K562 (cell line): ENCODE results near the gene DDX46. TPM values are rescaled to one million over a fixed set of nuclear protein-coding genes. Genes with fewer than 3 reads are reported as not detected.

Experiments used
- ATAC-seq: fragments of 200-7000 bp; cut with Tn5 transposase; 3 replicates; pipeline ENCODE4 v1.9.1; 2020; ENCODE audit warnings: moderate library complexity
- Bru-seq: library from RNA; stranded (reverse); fragments of 400-500 nt; gene quantifications from one replicate; lab custom pipeline; 2021; lab: Mats Ljungman, UMichigan
- BruChase-seq, 2 experiments: library from RNA; stranded (reverse); fragments of 400-500 nt; gene quantifications; one replicate each; lab custom pipeline; 2021; lab: Mats Ljungman, UMichigan
- BruUV-seq: library from RNA; stranded (reverse); fragments of 400-500 nt; replicated peaks from 2 replicates; lab custom pipeline; 2021; lab: Mats Ljungman, UMichigan
- CTCF ChIA-PET: fragments of 300-600 bp; formaldehyde crosslinking; extraction: SDS; loops from one replicate; lab custom pipeline; 2021; ENCODE audit warnings: low intra/inter-chr PET ratio; lab: Yijun Ruan, JAX
- POLR2A ChIA-PET: fragments of 300-600, 350-650 bp; sonication (Branson Sonifier 250); formaldehyde crosslinking; extraction: SDS; loops from one replicate; lab custom pipeline; 2021; ENCODE audit warnings: antibody characterized with exemption, inconsistent platforms; lab: Yijun Ruan, JAX
- DNase-seq, 4 experiments: peaks; one replicate each; pipeline versions ENCODE4 v3.0.0 to v3.0.0-alpha.2; 2011 to 2018; ENCODE audit warnings: low spot score in 3 of 4, mixed read lengths in 3 of 4; ENCODE audit errors: extremely low read depth in 1 of 4
- FAIRE-seq: peaks from 2 replicates; lab custom pipeline; 2011; peaks lifted over from hg19 to GRCh38; lab: Jason Lieb, UNC
- H2AFZ ChIP-seq: 2 replicates; pipeline ENCODE4 v1.6.0; 2011; ENCODE audit warnings: low read depth, low read length, control low read depth, inconsistent platforms
- H3K27ac ChIP-seq: fragments of 200-600 bp; 3 replicates; pipeline ENCODE4 v1.8.0; 2011; ENCODE audit warnings: low read depth, mild to moderate bottlenecking, control low read depth, inconsistent platforms, low read length, moderate library complexity, mixed read lengths; ENCODE audit errors: extremely low read depth
- H3K27me3 ChIP-seq, 2 experiments: fragments of 300-600 bp in 1 of 2; 2 replicates in 1 of 2; 3 replicates in 1 of 2; pipeline versions ENCODE4 v1.6.0 to v1.8.0; 2011; ENCODE audit warnings: inconsistent platforms in 2 of 2, low read length in 2 of 2, mild to moderate bottlenecking in 1 of 2, mixed read lengths in 1 of 2, moderate library complexity in 1 of 2; ENCODE audit not compliant: control insufficient read depth in 2 of 2, insufficient read depth in 2 of 2
- H3K36me3 ChIP-seq: fragments of 300-600 bp; 3 replicates; pipeline ENCODE4 v1.8.0; 2011; ENCODE audit warnings: mild to moderate bottlenecking, low read length, inconsistent platforms; ENCODE audit not compliant: control insufficient read depth, insufficient read depth
- H3K4me1 ChIP-seq, 2 experiments: fragments of 200-600 bp in 1 of 2; replicated peaks in 1 of 2; 2 replicates in 1 of 2; 3 replicates in 1 of 2; pipeline versions ENCODE4 v1.5.1 to v1.8.0; 2011; ENCODE audit warnings: inconsistent platforms in 2 of 2, low read length in 2 of 2, mild to moderate bottlenecking in 1 of 2, mixed read lengths in 1 of 2, moderate library complexity in 1 of 2; ENCODE audit not compliant: control insufficient read depth in 2 of 2, insufficient read depth in 2 of 2
- H3K4me2 ChIP-seq: 2 replicates; pipeline ENCODE4 v1.6.1; 2011; ENCODE audit warnings: low read length, control low read depth, inconsistent platforms, mixed read lengths; ENCODE audit not compliant: insufficient read depth
- H3K4me3 ChIP-seq: fragments of 200-600 bp; sonication (generic), shearing (Covaris generic); 2 replicates; pipeline ENCODE4 v1.5.1; 2016; ENCODE audit warnings: control low read depth, inconsistent platforms
- H3K79me2 ChIP-seq: fragments of 200-600 bp; 3 replicates; pipeline ENCODE4 v1.8.0; 2011; ENCODE audit warnings: low read length, inconsistent platforms; ENCODE audit not compliant: control insufficient read depth, insufficient read depth
- H3K9ac ChIP-seq, 2 experiments: 2 replicates each; pipeline versions ENCODE4 v1.6.0 to v1.6.1; 2011; ENCODE audit warnings: low read depth in 2 of 2, low read length in 2 of 2, control low read depth in 1 of 2, inconsistent platforms in 1 of 2, mild to moderate bottlenecking in 1 of 2, mixed read lengths in 1 of 2; ENCODE audit not compliant: insufficient read depth in 1 of 2
- H3K9me1 ChIP-seq: one replicate; pipeline ENCODE4 v1.6.0; 2011; ENCODE audit warnings: inconsistent platforms, mild to moderate bottlenecking, low read length, moderate library complexity; ENCODE audit not compliant: control insufficient read depth, insufficient read depth
- H3K9me3 ChIP-seq: replicated peaks from 2 replicates; pipeline ENCODE4 v1.5.1; 2011; ENCODE audit warnings: low read depth, low read length, inconsistent platforms; ENCODE audit not compliant: control insufficient read depth, insufficient read depth
- H4K20me1 ChIP-seq: replicated peaks from 2 replicates; pipeline ENCODE4 v1.6.1; 2011; ENCODE audit warnings: low read length, inconsistent platforms, mixed read lengths; ENCODE audit not compliant: control insufficient read depth, insufficient read depth
- FUS ChIP-seq: fragments of 200-400 bp; formaldehyde crosslinking; optimal IDR thresholded peaks from 2 replicates; pipeline ENCODE3; 2017; ENCODE audit warnings: low read depth, low read length
- GMEB1 ChIP-seq: fragments of 250-450 bp; sonication (Bioruptor Pico); IDR thresholded peaks from 2 replicates; pipeline ENCODE4 v1.4.0; 2020; ENCODE audit warnings: mild to moderate bottlenecking
- MAFK ChIP-seq: IDR thresholded peaks from 2 replicates; pipeline ENCODE4 v1.6.1; 2011; ENCODE audit warnings: low read length, improper control_type of control experiment
- POLR2G ChIP-seq: fragments of 200-400 bp; formaldehyde crosslinking; IDR thresholded peaks from 2 replicates; pipeline ENCODE4 v1.6.1; 2017; ENCODE audit warnings: low read depth, mild to moderate bottlenecking, antibody characterized with exemption, low read length, moderate library complexity
- RAD21 ChIP-seq, 2 experiments: fragments of 250-450 bp in 1 of 2; fragments of 450-650 bp in 1 of 2; sonication (Bioruptor Pico) in 1 of 2; formaldehyde crosslinking in 1 of 2; IDR thresholded peaks in 1 of 2; conservative IDR thresholded peaks in 1 of 2; 2 replicates each; pipeline versions ENCODE4 v1.4.0 to v1.8.0; 2020 to 2022; ENCODE audit warnings: mild to moderate bottlenecking in 2 of 2, moderate library complexity in 1 of 2
- STAT5B ChIP-seq: fragments of 250-450 bp; sonication (Bioruptor Pico); IDR thresholded peaks from 2 replicates; pipeline ENCODE4 v1.8.0; 2021; ENCODE audit warnings: mild to moderate bottlenecking, inconsistent platforms
- ZMIZ1 ChIP-seq, 2 experiments: fragments of 150-350 bp in 1 of 2; IDR thresholded peaks; 2 replicates each; pipeline ENCODE4 v1.6.1; 2012 to 2016; ENCODE audit warnings: low read depth in 2 of 2, low read length in 2 of 2, mild to moderate bottlenecking in 1 of 2, moderate library complexity in 1 of 2
- ZNF175 ChIP-seq: fragments of 200-800 bp; sonication (Bioruptor generic); IDR thresholded peaks from 2 replicates; pipeline ENCODE4 v1.6.1; 2016; ENCODE audit warnings: low read depth, mild to moderate bottlenecking, missing genetic modification characterization, missing compliant biosample characterization
- WGBS: fragments of 100-300 bp; shearing (Covaris generic); methylation state at CpG from one replicate; pipeline ENCODE4 v1.1.6; 2016; ENCODE audit warnings: low coverage, mixed read lengths; ENCODE audit not compliant: insufficient coverage; ENCODE audit errors: missing lambda C conversion rate; 5-methylcytosine and 5-hydroxymethylcytosine counted together
- in situ Hi-C: fragments of 300-500 bp; cut with MboI; formaldehyde crosslinking; loops from 4 replicates; pipeline ENCODE4 v1.15.0; 2018; ENCODE audit warnings: inconsistent platforms, mixed read lengths
- intact Hi-C: fragments of 100-400 bp; cut with micrococcal nuclease; formaldehyde crosslinking; loops from 2 replicates; pipeline ENCODE4 v1.14.2; 2022
- long read RNA-seq, 3 experiments: library from polyadenylated mRNA in 2 of 3; library from RNA in 1 of 3; unstranded in 2 of 3; stranded (forward) in 1 of 3; transcript quantifications; one replicate each; pipeline ENCODE4 v2.0.0, GENCODE V29; 2019 to 2022
- polyA minus RNA-seq, 3 experiments: library from RNA; depleted of rRNA, polyadenylated mRNA; stranded (reverse); fragments of >200 nt; gene quantifications; 2 replicates each; pipeline ENCODE4 v1.2.3, GENCODE V29; 2011
- polyA plus RNA-seq, 8 experiments: library from polyadenylated mRNA; depleted of rRNA in 4 of 8; stranded (reverse) in 5 of 8; unstranded in 3 of 8; fragments of >200 nt; fragmentation: Nextera tagmentation in 2 of 8; fragmentation: Illumina TruSeq in 1 of 8; extraction: Ambion mirVana in 2 of 8; extraction: Trizol in 1 of 8; gene quantifications; 2 replicates each; pipeline versions ENCODE4 v1.2.1 to v1.2.3, GENCODE V29; 2011 to 2014; ENCODE audit warnings: inconsistent platforms in 1 of 8, missing spikeins in 1 of 8
- total RNA-seq, 7 experiments: library from RNA; depleted of rRNA in 6 of 7; stranded (reverse); fragments of >200 nt in 6 of 7; fragmentation: Illumina TruSeq in 2 of 7; extraction: Trizol in 2 of 7; gene quantifications; 2 replicates each; pipeline versions ENCODE4 v1.2.1 to v1.2.3, GENCODE V29; 2011 to 2021; ENCODE audit warnings: low replicate concordance in 1 of 7

Gene DDX46
- 152 and 418 TPM in 2 replicates for total RNA-seq (2011; cell fraction: chromatin; rRNA removed; ENCODE audit: low replicate concordance)
- total RNA-seq (2011; cell fraction: nucleolus; rRNA removed) = 90.4 and 102 TPM in 2 replicates
- total RNA-seq (2011; cell fraction: nucleoplasm; rRNA removed) = 137 TPM in 2 replicates
- total RNA-seq (2014; rRNA removed) (48.9 and 49.0 TPM in 2 replicates), total RNA-seq (2014; rRNA removed; fragmentation: Illumina TruSeq; extraction: Trizol) (84.9 and 102 TPM in 2 replicates), total RNA-seq (2015; rRNA removed; fragmentation: Illumina TruSeq; extraction: Trizol) (95.9 and 99.0 TPM in 2 replicates), total RNA-seq (2021) (70.6 and 74.6 TPM in 2 replicates), polyA plus RNA-seq (2011; rRNA removed) (49.2 and 76.4 TPM in 2 replicates), polyA plus RNA-seq (2014; fragmentation: Illumina TruSeq; extraction: Trizol) (83.4 and 87.6 TPM in 2 replicates), polyA plus RNA-seq (2014; fragmentation: Nextera tagmentation; extraction: Ambion mirVana) (10 to 100 TPM; 26.2 to 32.3 TPM), polyA plus RNA-seq (2014; rRNA removed) (61.6 and 77.6 TPM in 2 replicates), polyA minus RNA-seq (2011; rRNA and poly(A)+ RNA removed) (112 and 129 TPM in 2 replicates), Bru-seq, nascent RNA (percentile 85 among the genes with signal in this experiment), BruChase-seq, experiment 1, labeled RNA remaining after a 2-hour chase (percentile 90 among the genes with signal in this experiment), BruChase-seq, experiment 2, labeled RNA remaining after a 6-hour chase (percentile 91 among the genes with signal in this experiment)
- 13.4 and 17.2 TPM in 2 replicates for polyA plus RNA-seq (2011; cell fraction: cytosol; rRNA removed)
- 47.3 and 53.9 TPM in 2 replicates for polyA plus RNA-seq (2011; cell fraction: nucleus; rRNA removed)
- 36.5 and 64.5 TPM in 2 replicates for polyA plus RNA-seq (2012)
- polyA minus RNA-seq (2011; cell fraction: cytosol; rRNA and poly(A)+ RNA removed) = 41.5 and 63.3 TPM in 2 replicates
- 50.8 and 67.5 TPM in 2 replicates for polyA minus RNA-seq (2011; cell fraction: nucleus; rRNA and poly(A)+ RNA removed)
- long read RNA-seq, experiment 1, full-length matches to known transcripts = 92 of 319 reads
- long read RNA-seq, experiment 1, partial matches to known transcripts = 204 of 319 reads
- long read RNA-seq, experiment 1, other reads (novel, unspliced or antisense) = 23 of 319 reads
- long read RNA-seq, experiment 2, partial matches to known transcripts = 47 of 69 reads
- long read RNA-seq, experiment 2, other reads (novel, unspliced or antisense) = 21 of 69 reads
- long read RNA-seq, experiment 3, full-length matches to known transcripts = 1 of 106 reads
- long read RNA-seq, experiment 3, partial matches to known transcripts = 104 of 106 reads
- long read RNA-seq, experiment 3, other reads (novel, unspliced or antisense) = 1 of 106 reads

- Histone ChIP-seq H3K4me3 (peak within 1 kb of the TSS; percentile 80), H3K79me2 (peaks cover 51% of the 10 kb centered on the region), H3K27me3 (no peaks in the 10 kb centered on the region), H3K36me3 (peaks cover 29% of the 10 kb centered on the region), H4K20me1 (peaks cover 4% of the 10 kb centered on the region), H2AFZ (peak within 1 kb of the TSS; percentile 100), H3K9me3 (no peaks in the 10 kb centered on the region), H3K9me1 (no peaks in the 10 kb centered on the region), H3K27ac (peak within 1 kb of the TSS; percentile 81), H3K4me1 (peaks cover 6 to 15% of the 10 kb centered on the region in 2 experiments; a peak in 4 of 5 replicates), H3K9ac (peak within 1 kb of the TSS; percentile 78 to 99), H3K4me2 (peak within 1 kb of the TSS; percentile 89)
- BruUV-seq = TSS peak; percentile 61
- POLR2A ChIA-PET = interaction anchor here (0.6 to 2.5 kb wide), 12 partner anchors 10 to 666 kb away, joined by 3 to 21 read pairs (median 4); partner anchors contain the start of genes CAMLG and PCBD2
- FAIRE-seq (peak; percentile 83), ATAC-seq (peak; percentile 98), DNase-seq (peak; percentile 93 to 97 (median 94))
- CTCF ChIA-PET = interaction anchor here (1.0 kb wide), 1 partner anchor 145 kb away, joined by 3 read pairs; no protein-coding TSS in a partner anchor
- in situ Hi-C loops (no loop called here), intact Hi-C loops (loop anchor here (1.0 kb wide), 1 partner anchor 20 kb away; the partner anchor contains the start of gene CAMLG)
- WGBS = under 1% methylated on average over 66 of the region's 73 CpGs
- peak; percentile 86 for TF ChIP-seq GMEB1 (CRISPR knock-in tag)
- TF ChIP-seq RAD21 (CRISPR knock-in tag; conservative IDR thresholded peaks at IDR 0.05 in 1 of 2, IDR thresholded peaks at IDR 0.05 in 1 of 2) = 0 out of 4 replicates have a peak, but pooled peaks of 1 of the 2 experiments have one; percentile 7
- TF ChIP-seq STAT5B (CRISPR knock-in tag) = no peak
- TF ChIP-seq ZNF175 (CRISPR knock-in tag) = 0 out of 2 replicates have a peak, but pooled peaks have one; percentile 47
- TF ChIP-seq MAFK = no peak
- TF ChIP-seq FUS = peak; percentile 61
- 0 out of 4 replicates have a peak, but pooled peaks of 1 of the 2 experiments have one; percentile 10 for TF ChIP-seq ZMIZ1 (IDR thresholded peaks at IDR 0.05; ENCODE audit: low read depth in 2 of 2, low read length in 2 of 2)
- TF ChIP-seq POLR2G = peak; percentile 99
These were observed at the start of gene DDX46 for GRCh38 chr5:134758504-134759341. Gene DDX46 (plus strand): TSS chr5:134758779. CDS start chr5:134758939, 160 bp downstream.
